ENCODE data around the gene LRRTM4. TPM values are rescaled to one million over a fixed set of nuclear protein-coding genes. Genes with fewer than 3 reads are reported as not detected.

LRRTM4 gene
- total RNA-seq, 1 donor from 2014 or later = 0.55 TPM

- Histone ChIP-seq H3K27me3 (ENCODE audit: low read depth) (no peaks in the 10 kb centered on the region), H3K9me3 (replicated peaks) (no peaks in the 10 kb centered on the region), H3K4me1 (no peaks in the 10 kb centered on the region), H3K27ac (replicated peaks) (no peak overlapping the region), H3K4me3 (no peak overlapping the region), H3K36me3 (no peaks in the 10 kb centered on the region)
- intact Hi-C loops (cut with micrococcal nuclease) = no loop called here
- DNase-seq = no peak
- TF ChIP-seq, protein P1, sequence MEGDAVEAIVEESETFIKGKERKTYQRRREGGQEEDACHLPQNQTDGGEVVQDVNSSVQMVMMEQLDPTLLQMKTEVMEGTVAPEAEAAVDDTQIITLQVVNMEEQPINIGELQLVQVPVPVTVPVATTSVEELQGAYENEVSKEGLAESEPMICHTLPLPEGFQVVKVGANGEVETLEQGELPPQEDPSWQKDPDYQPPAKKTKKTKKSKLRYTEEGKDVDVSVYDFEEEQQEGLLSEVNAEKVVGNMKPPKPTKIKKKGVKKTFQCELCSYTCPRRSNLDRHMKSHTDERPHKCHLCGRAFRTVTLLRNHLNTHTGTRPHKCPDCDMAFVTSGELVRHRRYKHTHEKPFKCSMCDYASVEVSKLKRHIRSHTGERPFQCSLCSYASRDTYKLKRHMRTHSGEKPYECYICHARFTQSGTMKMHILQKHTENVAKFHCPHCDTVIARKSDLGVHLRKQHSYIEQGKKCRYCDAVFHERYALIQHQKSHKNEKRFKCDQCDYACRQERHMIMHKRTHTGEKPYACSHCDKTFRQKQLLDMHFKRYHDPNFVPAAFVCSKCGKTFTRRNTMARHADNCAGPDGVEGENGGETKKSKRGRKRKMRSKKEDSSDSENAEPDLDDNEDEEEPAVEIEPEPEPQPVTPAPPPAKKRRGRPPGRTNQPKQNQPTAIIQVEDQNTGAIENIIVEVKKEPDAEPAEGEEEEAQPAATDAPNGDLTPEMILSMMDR (IDR thresholded peaks at IDR 0.05; ENCODE audit: borderline replicate concordance) = no peak
These were observed 134.9 kb downstream of the LRRTM4 start for GRCh38 chr2:77387324-77387723.

- no peaks in the 10 kb centered on the region for H3K27me3 ChIP-seq (ENCODE audit: low read depth)
- no peaks in the 10 kb centered on the region for H3K36me3 ChIP-seq
- H3K27ac ChIP-seq (replicated peaks) = no peak overlapping the region
- H3K4me3 ChIP-seq = no peak overlapping the region
- TF ChIP-seq, protein P1 (IDR thresholded peaks at IDR 0.05; ENCODE audit: borderline replicate concordance) = no peak
- no peaks in the 10 kb centered on the region for H3K9me3 ChIP-seq (replicated peaks)
- DNase-seq = no peak
- H3K4me1 ChIP-seq = no peaks in the 10 kb centered on the region
- intact Hi-C loops (cut with micrococcal nuclease) = no loop called here
These were observed 149.5 kb downstream of the LRRTM4 start for GRCh38 chr2:77372636-77373035.

DNA sequence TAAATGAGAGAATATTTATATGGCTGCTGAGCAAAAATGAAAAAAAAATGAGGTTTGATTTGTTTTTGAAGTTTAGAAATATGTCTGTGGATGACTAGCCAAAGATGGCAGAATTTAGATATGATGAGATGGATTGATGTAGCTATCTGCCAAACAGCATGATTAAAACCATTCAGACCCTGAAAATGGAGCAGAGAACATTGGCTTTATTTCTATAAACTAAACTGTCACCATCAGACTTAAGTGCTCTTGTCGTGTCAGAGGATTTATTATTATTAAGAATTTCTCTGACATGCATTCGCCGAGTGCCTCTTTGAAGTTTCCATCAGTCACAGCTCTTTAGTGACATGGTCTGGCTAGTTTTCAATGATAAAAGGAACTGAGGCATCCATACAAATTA, 151.7 kb downstream of the LRRTM4 start:
- intact Hi-C loops (cut with micrococcal nuclease) = no loop called here
- H3K4me3 ChIP-seq = no peak overlapping the region
- H3K27me3 ChIP-seq (ENCODE audit: low read depth) = no peaks in the 10 kb centered on the region
- no peaks in the 10 kb centered on the region for H3K36me3 ChIP-seq
- TF ChIP-seq, protein P1 (IDR thresholded peaks at IDR 0.05; ENCODE audit: borderline replicate concordance) = no peak
- DNase-seq = no peak
- no peak overlapping the region for H3K27ac ChIP-seq (replicated peaks)
- no peaks in the 10 kb centered on the region for H3K9me3 ChIP-seq (replicated peaks)
- no peaks in the 10 kb centered on the region for H3K4me1 ChIP-seq

GRCh38 chr2:77363277-77363676, 158.9 kb downstream of the LRRTM4 start:
- no peaks in the 10 kb centered on the region for H3K27me3 ChIP-seq (ENCODE audit: low read depth)
- no peaks in the 10 kb centered on the region for H3K4me1 ChIP-seq
- H3K9me3 ChIP-seq (replicated peaks) = no peaks in the 10 kb centered on the region
- H3K27ac ChIP-seq (replicated peaks) = no peak overlapping the region
- H3K4me3 ChIP-seq = no peak overlapping the region
- TF ChIP-seq, protein P1 (IDR thresholded peaks at IDR 0.05; ENCODE audit: borderline replicate concordance) = no peak
- intact Hi-C loops (cut with micrococcal nuclease) = no loop called here
- DNase-seq = no peak
- H3K36me3 ChIP-seq = no peaks in the 10 kb centered on the region

- Histone ChIP-seq H3K4me1 (no peaks in the 10 kb centered on the region), H3K9me3 (replicated peaks) (peaks cover 17% of the 10 kb centered on the region), H3K27me3 (ENCODE audit: low read depth) (no peaks in the 10 kb centered on the region), H3K36me3 (no peaks in the 10 kb centered on the region), H3K4me3 (no peak overlapping the region), H3K27ac (replicated peaks) (no peak overlapping the region)
- no peak for DNase-seq
- TF ChIP-seq, protein P1 (IDR thresholded peaks at IDR 0.05; ENCODE audit: borderline replicate concordance) = no peak
- intact Hi-C loops (cut with micrococcal nuclease) = no loop called here
These were observed 173.4 kb downstream of the LRRTM4 start for GRCh38 chr2:77348821-77349220.

DNA sequence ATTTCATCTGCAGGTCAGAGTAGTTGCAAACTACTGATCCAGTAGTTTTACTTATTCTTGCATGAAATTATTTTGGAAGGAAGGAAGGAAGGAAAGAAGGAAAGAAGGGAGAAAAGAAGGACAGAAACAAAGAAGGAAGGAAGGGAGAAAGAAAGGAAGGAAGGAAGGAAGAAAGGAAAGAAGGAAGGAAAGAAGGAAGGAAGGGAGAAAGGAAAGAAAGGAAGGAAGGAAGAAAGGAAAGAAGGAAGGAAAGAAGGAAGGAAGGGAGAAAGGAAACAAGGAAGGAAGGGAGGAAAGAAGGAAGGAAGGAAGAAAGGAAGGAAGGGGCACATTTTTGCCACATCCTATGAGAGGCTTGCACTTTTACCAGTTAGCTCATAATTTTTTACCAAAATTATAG, 186.2 kb downstream of the LRRTM4 start:
- Histone ChIP-seq H3K4me3 (no peak overlapping the region), H3K9me3 (replicated peaks) (peaks cover 16% of the 10 kb centered on the region), H3K36me3 (no peaks in the 10 kb centered on the region), H3K27me3 (ENCODE audit: low read depth) (no peaks in the 10 kb centered on the region), H3K4me1 (no peaks in the 10 kb centered on the region), H3K27ac (replicated peaks) (no peak overlapping the region)
- intact Hi-C loops (cut with micrococcal nuclease) = no loop called here
- TF ChIP-seq, protein P1 (IDR thresholded peaks at IDR 0.05; ENCODE audit: borderline replicate concordance) = no peak
- no peak for DNase-seq
